Measurements from ENCODE around the gene KLHL29. TPM values are rescaled to one million over a fixed set of nuclear protein-coding genes. Genes with fewer than 3 reads are reported as not detected.

The KLHL29 gene
- total and polyA plus RNA-seq, 4 donors = 0.29 to 2.3 (median 0.68) TPM

GRCh38 chr2:23476786-23477185, 91.8 kb downstream of the KLHL29 start:
- TF ChIP-seq JUND (IDR thresholded peaks at IDR 0.05) (no peak), FOXA1 (IDR thresholded peaks at IDR 0.05) (no peak), YY1 (IDR thresholded peaks at IDR 0.05) (no peak), NR2F2 (IDR thresholded peaks at IDR 0.05) (no peak), SP1 (IDR thresholded peaks at IDR 0.05) (no peak), HNF4G (IDR thresholded peaks at IDR 0.05) (no peak), REST (IDR thresholded peaks at IDR 0.05) (no peak)
- no peak overlapping the region for H3K4me3 ChIP-seq (ENCODE audit: low read depth in 1 of 3, low read length in 3 of 3)
- 83% methylated on average over 7 of the region's 7 CpGs for WGBS
- no peaks in the 10 kb centered on the region for H3K9me3 ChIP-seq (ENCODE audit: control insufficient read depth in 4 of 4, low read length in 3 of 4)
- no peak overlapping the region for H3K9ac ChIP-seq (ENCODE audit: low read depth in 1 of 2, low read length in 2 of 2)
- H3K36me3 ChIP-seq (ENCODE audit: control insufficient read depth in 4 of 4, insufficient read depth in 3 of 4, low read depth in 1 of 4, low read length in 3 of 4) = no peaks in the 10 kb centered on the region
- H3K27me3 ChIP-seq (ENCODE audit: control insufficient read depth in 4 of 4, insufficient read depth in 4 of 4, low read length in 3 of 4) = no peaks in the 10 kb centered on the region
- H3K4me1 ChIP-seq (ENCODE audit: control insufficient read depth in 4 of 4, insufficient read depth in 4 of 4, low read length in 3 of 4) = no peaks in the 10 kb centered on the region
- no peak for DNase-seq (ENCODE audit: low spot score)
- H3K27ac ChIP-seq (ENCODE audit: low read depth in 1 of 2, low read length in 2 of 2) = no peak overlapping the region

GRCh38 chr2:23477392-23477791, 92.4 kb downstream of the KLHL29 start:
- no peak for DNase-seq (ENCODE audit: low spot score)
- no peak overlapping the region for H3K27ac ChIP-seq (ENCODE audit: low read depth in 1 of 2, low read length in 2 of 2)
- no peak overlapping the region for H3K9ac ChIP-seq (ENCODE audit: low read depth in 1 of 2, low read length in 2 of 2)
- no peak overlapping the region for H3K4me3 ChIP-seq (ENCODE audit: low read depth in 1 of 3, low read length in 3 of 3)
- no peaks in the 10 kb centered on the region for H3K36me3 ChIP-seq (ENCODE audit: control insufficient read depth in 4 of 4, insufficient read depth in 3 of 4, low read depth in 1 of 4, low read length in 3 of 4)
- H3K9me3 ChIP-seq (ENCODE audit: control insufficient read depth in 4 of 4, low read length in 3 of 4) = no peaks in the 10 kb centered on the region
- TF ChIP-seq FOXA1 (IDR thresholded peaks at IDR 0.05) (no peak), REST (IDR thresholded peaks at IDR 0.05) (no peak), SP1 (IDR thresholded peaks at IDR 0.05) (no peak), GABPA (IDR thresholded peaks at IDR 0.05 in 1 of 2, conservative IDR thresholded peaks at IDR 0.05 in 1 of 2) (no peak), EGR1 (IDR thresholded peaks at IDR 0.05; ENCODE audit: low read depth in 2 of 2) (no peak), HNF4G (IDR thresholded peaks at IDR 0.05) (no peak), NR2F2 (IDR thresholded peaks at IDR 0.05) (no peak), RAD21 (IDR thresholded peaks at IDR 0.05) (no peak), JUND (IDR thresholded peaks at IDR 0.05) (no peak), ZBTB33 (IDR thresholded peaks at IDR 0.05) (no peak), RXRA (IDR thresholded peaks at IDR 0.05) (no peak), ATF3 (IDR thresholded peaks at IDR 0.05) (no peak), HNF4A (conservative IDR thresholded peaks at IDR 0.05) (no peak), YY1 (IDR thresholded peaks at IDR 0.05) (no peak), MAX (IDR thresholded peaks at IDR 0.05) (no peak), FOXA2 (IDR thresholded peaks at IDR 0.05) (no peak)
- TF ChIP-seq, protein P1, sequence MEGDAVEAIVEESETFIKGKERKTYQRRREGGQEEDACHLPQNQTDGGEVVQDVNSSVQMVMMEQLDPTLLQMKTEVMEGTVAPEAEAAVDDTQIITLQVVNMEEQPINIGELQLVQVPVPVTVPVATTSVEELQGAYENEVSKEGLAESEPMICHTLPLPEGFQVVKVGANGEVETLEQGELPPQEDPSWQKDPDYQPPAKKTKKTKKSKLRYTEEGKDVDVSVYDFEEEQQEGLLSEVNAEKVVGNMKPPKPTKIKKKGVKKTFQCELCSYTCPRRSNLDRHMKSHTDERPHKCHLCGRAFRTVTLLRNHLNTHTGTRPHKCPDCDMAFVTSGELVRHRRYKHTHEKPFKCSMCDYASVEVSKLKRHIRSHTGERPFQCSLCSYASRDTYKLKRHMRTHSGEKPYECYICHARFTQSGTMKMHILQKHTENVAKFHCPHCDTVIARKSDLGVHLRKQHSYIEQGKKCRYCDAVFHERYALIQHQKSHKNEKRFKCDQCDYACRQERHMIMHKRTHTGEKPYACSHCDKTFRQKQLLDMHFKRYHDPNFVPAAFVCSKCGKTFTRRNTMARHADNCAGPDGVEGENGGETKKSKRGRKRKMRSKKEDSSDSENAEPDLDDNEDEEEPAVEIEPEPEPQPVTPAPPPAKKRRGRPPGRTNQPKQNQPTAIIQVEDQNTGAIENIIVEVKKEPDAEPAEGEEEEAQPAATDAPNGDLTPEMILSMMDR (IDR thresholded peaks at IDR 0.05; ENCODE audit: low read depth, low read length, missing input control) = no peak
- WGBS = 95% methylated on average over 11 of the region's 11 CpGs
- no peaks in the 10 kb centered on the region for H3K4me1 ChIP-seq (ENCODE audit: control insufficient read depth in 4 of 4, insufficient read depth in 4 of 4, low read length in 3 of 4)
- no peaks in the 10 kb centered on the region for H3K27me3 ChIP-seq (ENCODE audit: control insufficient read depth in 4 of 4, insufficient read depth in 4 of 4, low read length in 3 of 4)

Measured in liver (tissue), 9 donors.